Measurements from ENCODE around the gene PRDM16. TPM values are rescaled to one million over a fixed set of nuclear protein-coding genes. Genes with fewer than 3 reads are reported as not detected.

PRDM16 gene
- total and polyA plus RNA-seq, 4 donors = 0.05 to 0.67 (median 0.19) TPM

- Histone ChIP-seq H3K9me3 (ENCODE audit: control insufficient read depth in 4 of 4, low read length in 3 of 4) (no peaks in the 10 kb centered on the region), H3K4me3 (ENCODE audit: low read depth in 1 of 3, low read length in 3 of 3) (no peak overlapping the region), H3K36me3 (ENCODE audit: control insufficient read depth in 4 of 4, insufficient read depth in 3 of 4, low read depth in 1 of 4, low read length in 3 of 4) (no peaks in the 10 kb centered on the region), H3K9ac (ENCODE audit: low read depth in 1 of 2, low read length in 2 of 2) (no peak overlapping the region), H3K27me3 (ENCODE audit: control insufficient read depth in 4 of 4, insufficient read depth in 4 of 4, low read length in 3 of 4) (no peaks in the 10 kb centered on the region), H3K4me1 (ENCODE audit: control insufficient read depth in 4 of 4, insufficient read depth in 4 of 4, low read length in 3 of 4) (no peaks in the 10 kb centered on the region), H3K27ac (ENCODE audit: low read depth in 1 of 2, low read length in 2 of 2) (no peak overlapping the region)
- TF ChIP-seq EGR1 (IDR thresholded peaks at IDR 0.05; ENCODE audit: low read depth in 2 of 2) = no peak
- TF ChIP-seq FOXA2 (IDR thresholded peaks at IDR 0.05) = no peak
- TF ChIP-seq, protein P1, sequence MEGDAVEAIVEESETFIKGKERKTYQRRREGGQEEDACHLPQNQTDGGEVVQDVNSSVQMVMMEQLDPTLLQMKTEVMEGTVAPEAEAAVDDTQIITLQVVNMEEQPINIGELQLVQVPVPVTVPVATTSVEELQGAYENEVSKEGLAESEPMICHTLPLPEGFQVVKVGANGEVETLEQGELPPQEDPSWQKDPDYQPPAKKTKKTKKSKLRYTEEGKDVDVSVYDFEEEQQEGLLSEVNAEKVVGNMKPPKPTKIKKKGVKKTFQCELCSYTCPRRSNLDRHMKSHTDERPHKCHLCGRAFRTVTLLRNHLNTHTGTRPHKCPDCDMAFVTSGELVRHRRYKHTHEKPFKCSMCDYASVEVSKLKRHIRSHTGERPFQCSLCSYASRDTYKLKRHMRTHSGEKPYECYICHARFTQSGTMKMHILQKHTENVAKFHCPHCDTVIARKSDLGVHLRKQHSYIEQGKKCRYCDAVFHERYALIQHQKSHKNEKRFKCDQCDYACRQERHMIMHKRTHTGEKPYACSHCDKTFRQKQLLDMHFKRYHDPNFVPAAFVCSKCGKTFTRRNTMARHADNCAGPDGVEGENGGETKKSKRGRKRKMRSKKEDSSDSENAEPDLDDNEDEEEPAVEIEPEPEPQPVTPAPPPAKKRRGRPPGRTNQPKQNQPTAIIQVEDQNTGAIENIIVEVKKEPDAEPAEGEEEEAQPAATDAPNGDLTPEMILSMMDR (IDR thresholded peaks at IDR 0.05; ENCODE audit: low read depth, low read length, missing input control) = no peak
- no peak for TF ChIP-seq HNF4A (conservative IDR thresholded peaks at IDR 0.05)
- no peak for TF ChIP-seq NR2F2 (IDR thresholded peaks at IDR 0.05)
- TF ChIP-seq REST (IDR thresholded peaks at IDR 0.05) = no peak
- no peak for TF ChIP-seq MAX (IDR thresholded peaks at IDR 0.05)
- WGBS = 91% methylated on average over 17 of the region's 17 CpGs
- no peak for DNase-seq (ENCODE audit: low spot score)
Measured at GRCh38 chr1:3465935-3466321, 396.9 kb downstream of the PRDM16 start.

DNA sequence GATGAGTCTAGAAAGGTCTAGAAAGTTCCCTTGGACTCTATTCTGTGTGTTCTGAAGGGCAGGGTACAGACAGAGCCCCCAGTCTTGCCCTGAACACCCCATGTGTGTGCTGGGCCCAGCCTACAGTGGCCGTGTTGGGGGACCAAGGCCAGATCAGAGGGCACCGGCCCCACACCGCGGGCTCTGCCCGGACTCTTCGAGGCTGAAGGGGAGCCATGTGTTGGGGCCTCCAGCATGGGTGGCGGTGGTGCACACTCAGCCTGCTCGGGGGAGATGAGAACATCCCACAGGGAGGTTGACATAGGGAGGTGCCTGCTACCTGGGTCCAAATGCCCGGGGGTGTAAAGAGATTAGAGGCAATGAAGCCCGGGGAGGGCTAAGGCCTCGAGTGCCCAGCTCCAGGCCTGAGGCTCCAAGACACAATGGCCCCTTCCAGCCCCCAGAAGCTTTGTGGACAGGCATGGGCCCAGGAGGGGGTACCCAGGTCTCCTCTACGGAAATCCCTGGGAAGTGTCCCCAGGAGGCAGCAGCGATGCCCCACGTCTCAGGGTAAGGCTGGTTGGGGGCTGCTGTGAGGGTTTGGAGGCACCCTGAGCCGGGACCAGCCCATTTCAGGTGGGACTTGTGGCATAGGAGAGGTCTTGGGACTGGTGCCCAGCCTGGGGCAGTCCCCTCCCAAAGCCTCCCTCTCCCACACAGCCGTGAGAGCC, 397.5 kb downstream of the PRDM16 start:
- no peak overlapping the region for H3K4me3 ChIP-seq (ENCODE audit: low read depth in 1 of 3, low read length in 3 of 3)
- DNase-seq (ENCODE audit: low spot score) = no peak
- no peaks in the 10 kb centered on the region for H3K4me1 ChIP-seq (ENCODE audit: control insufficient read depth in 4 of 4, insufficient read depth in 4 of 4, low read length in 3 of 4)
- H3K9ac ChIP-seq (ENCODE audit: low read depth in 1 of 2, low read length in 2 of 2) = no peak overlapping the region
- 95% methylated on average over 16 of the region's 16 CpGs for WGBS
- H3K36me3 ChIP-seq (ENCODE audit: control insufficient read depth in 4 of 4, insufficient read depth in 3 of 4, low read depth in 1 of 4, low read length in 3 of 4) = no peaks in the 10 kb centered on the region
- H3K9me3 ChIP-seq (ENCODE audit: control insufficient read depth in 4 of 4, low read length in 3 of 4) = no peaks in the 10 kb centered on the region
- H3K27me3 ChIP-seq (ENCODE audit: control insufficient read depth in 4 of 4, insufficient read depth in 4 of 4, low read length in 3 of 4) = no peaks in the 10 kb centered on the region
- TF ChIP-seq FOXA2 (IDR thresholded peaks at IDR 0.05) (no peak), RXRA (IDR thresholded peaks at IDR 0.05) (no peak), HNF4G (IDR thresholded peaks at IDR 0.05) (no peak), SP1 (IDR thresholded peaks at IDR 0.05) (no peak), YY1 (IDR thresholded peaks at IDR 0.05) (no peak), MAX (IDR thresholded peaks at IDR 0.05) (no peak)
- TF ChIP-seq, protein P1 (IDR thresholded peaks at IDR 0.05; ENCODE audit: low read depth, low read length, missing input control) = no peak
- no peak overlapping the region for H3K27ac ChIP-seq (ENCODE audit: low read depth in 1 of 2, low read length in 2 of 2)
